ENCODE data around the gene LRMDA.

GRCh38 chr10:76558996-76559891 is 1127.8 kb downstream of the LRMDA start:
- TF ChIP-seq CTCF (IDR thresholded peaks at IDR 0.05) (no peak), POLR2A (IDR thresholded peaks at IDR 0.05) (no peak)

Measured in body of pancreas (tissue), 4 donors.